Chondrocyte (in vitro differentiated cells): ENCODE measurements around the gene URM1. TPM values are rescaled to one million over a fixed set of nuclear protein-coding genes. Genes with fewer than 3 reads are reported as not detected.

ENCODE experiments used
- DNase-seq: peaks from one replicate; pipeline ENCODE4 v3.0.0; 2021; ENCODE audit warnings: mixed read lengths, low spot score
- H3K27ac Mint-ChIP-seq: one replicate; pipeline ENCODE4 v1.8.0; 2021; ENCODE audit warnings: mild to moderate bottlenecking, moderate library complexity, mixed read lengths; ENCODE audit not compliant: unreplicated experiment
- H3K27me3 Mint-ChIP-seq: 2 replicates; pipeline ENCODE4 v1.8.0; 2021; ENCODE audit warnings: low read depth, mixed read lengths
- H3K36me3 Mint-ChIP-seq: 2 replicates; pipeline ENCODE4 v1.8.0; 2021; ENCODE audit warnings: low read depth, mixed read lengths
- H3K4me1 Mint-ChIP-seq: 2 replicates; pipeline ENCODE4 v1.8.0; 2021; ENCODE audit warnings: low read depth, mild to moderate bottlenecking, mixed read lengths
- H3K4me3 Mint-ChIP-seq: one replicate; pipeline ENCODE4 v1.8.0; 2021; ENCODE audit warnings: mild to moderate bottlenecking, moderate library complexity, mixed read lengths; ENCODE audit not compliant: unreplicated experiment
- H3K9me3 Mint-ChIP-seq: 2 replicates; pipeline ENCODE4 v1.8.0; 2021; ENCODE audit warnings: low read depth, mixed read lengths
- total RNA-seq: library from RNA; stranded (reverse); gene quantifications from 3 replicates; pipeline ENCODE4 v1.2.1, GENCODE V29; 2021
- TF ChIP-seq, protein P1 (sequence below): fragments of 200-600 bp; sonication (generic); IDR thresholded peaks from 2 replicates; pipeline ENCODE4 v1.5.0; 2021; ENCODE audit warnings: antibody characterized with exemption, mild to moderate bottlenecking, moderate library complexity

URM1 gene
- total RNA-seq, 1 donor from 2014 or later = 50.5 TPM

DNA sequence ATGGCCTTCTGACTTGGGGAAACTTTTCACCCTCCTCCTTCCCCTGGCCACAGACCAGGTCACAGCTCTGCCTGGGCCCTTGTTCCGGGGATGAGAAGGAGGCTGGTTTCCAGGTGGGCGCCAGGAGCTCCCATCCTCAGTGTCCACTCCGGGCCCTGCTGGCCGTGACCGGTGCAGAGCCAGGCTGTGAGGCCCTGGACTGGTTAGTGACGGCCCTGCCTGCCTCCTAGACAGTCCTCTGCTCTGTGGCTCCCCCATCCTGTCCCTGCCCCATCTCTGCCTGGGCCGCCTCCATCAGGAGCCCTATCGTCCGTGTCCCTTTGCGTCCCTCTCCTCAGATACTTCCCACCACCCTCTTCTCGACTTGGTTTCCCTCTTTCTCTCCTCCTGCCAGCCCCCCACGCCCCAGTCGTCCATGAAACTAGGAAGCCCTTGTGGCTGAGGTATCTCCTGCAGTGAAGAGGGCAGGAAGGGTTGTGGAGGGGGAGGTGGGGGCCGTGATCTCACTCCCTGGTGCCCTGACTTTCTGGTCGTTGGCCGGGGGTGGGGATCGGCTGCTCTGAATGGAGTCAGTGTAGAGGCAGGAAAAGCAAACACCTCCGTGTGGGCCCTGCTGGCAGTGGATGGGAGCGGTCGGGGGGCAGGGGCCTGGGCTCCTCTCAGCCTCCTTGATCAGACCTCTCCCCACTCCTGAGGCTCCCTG, 34.1 kb downstream of the URM1 start:
- Mint-ChIP-seq H3K9me3 (no peaks in the 10 kb centered on the region), H3K36me3 (no peaks in the 10 kb centered on the region), H3K4me1 (peaks cover 6% of the 10 kb centered on the region), H3K4me3 (no peak overlapping the region), H3K27ac (no peak overlapping the region), H3K27me3 (no peaks in the 10 kb centered on the region)
- no peak for DNase-seq
- TF ChIP-seq, protein P1, sequence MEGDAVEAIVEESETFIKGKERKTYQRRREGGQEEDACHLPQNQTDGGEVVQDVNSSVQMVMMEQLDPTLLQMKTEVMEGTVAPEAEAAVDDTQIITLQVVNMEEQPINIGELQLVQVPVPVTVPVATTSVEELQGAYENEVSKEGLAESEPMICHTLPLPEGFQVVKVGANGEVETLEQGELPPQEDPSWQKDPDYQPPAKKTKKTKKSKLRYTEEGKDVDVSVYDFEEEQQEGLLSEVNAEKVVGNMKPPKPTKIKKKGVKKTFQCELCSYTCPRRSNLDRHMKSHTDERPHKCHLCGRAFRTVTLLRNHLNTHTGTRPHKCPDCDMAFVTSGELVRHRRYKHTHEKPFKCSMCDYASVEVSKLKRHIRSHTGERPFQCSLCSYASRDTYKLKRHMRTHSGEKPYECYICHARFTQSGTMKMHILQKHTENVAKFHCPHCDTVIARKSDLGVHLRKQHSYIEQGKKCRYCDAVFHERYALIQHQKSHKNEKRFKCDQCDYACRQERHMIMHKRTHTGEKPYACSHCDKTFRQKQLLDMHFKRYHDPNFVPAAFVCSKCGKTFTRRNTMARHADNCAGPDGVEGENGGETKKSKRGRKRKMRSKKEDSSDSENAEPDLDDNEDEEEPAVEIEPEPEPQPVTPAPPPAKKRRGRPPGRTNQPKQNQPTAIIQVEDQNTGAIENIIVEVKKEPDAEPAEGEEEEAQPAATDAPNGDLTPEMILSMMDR = no peak

DNA sequence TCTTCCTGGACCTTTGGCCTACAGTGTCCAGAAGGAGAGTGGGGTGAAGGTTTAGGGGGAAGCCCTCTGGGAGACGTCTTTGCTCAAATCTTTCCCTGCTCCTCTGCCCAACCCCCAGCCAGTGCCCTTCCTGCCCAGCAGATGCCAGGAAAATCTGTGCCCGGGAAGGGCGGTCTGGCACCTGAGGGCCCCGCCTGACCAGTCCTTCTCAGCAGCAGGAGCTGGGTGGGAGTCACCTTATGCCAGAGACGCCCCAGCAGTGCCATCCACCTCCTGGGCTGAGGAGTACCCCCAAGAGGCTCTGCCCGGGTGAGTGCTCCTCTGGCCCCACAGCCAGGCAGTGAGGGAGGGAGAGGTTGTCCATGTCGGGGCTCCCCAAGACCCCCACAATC, 34.6 kb downstream of the URM1 start:
- Mint-ChIP-seq H3K36me3 (no peaks in the 10 kb centered on the region), H3K27ac (no peak overlapping the region), H3K4me3 (no peak overlapping the region), H3K4me1 (peaks cover 6% of the 10 kb centered on the region), H3K9me3 (no peaks in the 10 kb centered on the region), H3K27me3 (no peaks in the 10 kb centered on the region)
- TF ChIP-seq, protein P1 = no peak
- DNase-seq = no peak

DNA sequence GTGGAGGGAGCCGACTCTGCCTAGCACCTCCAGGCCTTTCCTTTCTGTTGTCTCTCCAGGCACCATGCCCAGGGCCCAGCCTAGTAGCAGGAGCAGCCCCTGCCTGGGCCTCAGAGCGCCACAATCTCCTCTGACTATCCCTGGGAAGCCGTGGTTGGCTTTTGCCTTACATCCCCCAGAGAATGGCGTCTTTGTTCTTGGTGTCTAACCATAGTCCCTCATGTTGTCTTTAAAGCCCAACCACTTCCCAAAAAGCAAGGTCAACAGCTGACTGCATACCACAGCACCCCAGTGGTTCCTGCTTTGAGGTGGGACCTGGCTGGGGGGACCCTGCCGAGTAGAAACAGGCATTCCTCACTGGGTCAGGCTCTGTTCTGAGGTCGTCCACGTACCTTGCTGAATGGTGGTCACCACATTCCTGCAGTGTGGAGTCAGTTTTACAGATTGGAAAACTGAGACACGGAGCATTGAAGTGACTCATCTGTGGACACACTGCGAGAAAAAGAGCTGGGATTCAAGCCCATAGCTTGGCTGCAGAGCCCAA, 35.7 kb downstream of the URM1 start:
- Mint-ChIP-seq H3K4me3 (no peak overlapping the region), H3K9me3 (no peaks in the 10 kb centered on the region), H3K27me3 (peaks cover 4% of the 10 kb centered on the region), H3K4me1 (peaks cover 6% of the 10 kb centered on the region), H3K36me3 (no peaks in the 10 kb centered on the region), H3K27ac (peak overlapping the region; percentile 36)
- DNase-seq = no peak
- TF ChIP-seq, protein P1 = no peak

DNA sequence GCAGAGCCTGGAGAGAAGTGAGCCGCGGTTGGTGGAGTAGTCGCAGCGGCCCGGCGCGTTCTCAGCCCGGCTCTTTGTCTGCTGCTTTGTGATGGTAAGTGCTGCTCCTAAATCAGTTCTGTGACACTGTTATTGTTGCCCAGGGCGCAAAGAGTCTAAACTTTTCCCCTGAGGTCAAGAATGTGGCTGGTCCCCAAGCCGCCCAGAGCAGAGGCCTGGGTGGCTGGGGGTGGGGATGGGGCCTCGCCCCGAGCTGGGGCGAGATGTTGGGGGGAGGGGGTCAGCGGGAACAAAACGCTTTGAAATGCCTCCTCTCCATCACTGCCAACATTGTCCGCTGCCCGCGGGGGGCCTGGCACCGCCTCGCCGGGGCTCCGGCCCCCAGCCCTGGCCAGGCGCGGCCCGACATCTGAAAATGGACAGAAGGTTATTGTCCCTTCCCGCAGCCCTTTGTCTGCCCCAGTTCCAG, 37.8 kb downstream of the URM1 start:
- peaks cover 9% of the 10 kb centered on the region for H3K27me3 Mint-ChIP-seq
- no peak for DNase-seq
- H3K36me3 Mint-ChIP-seq = no peaks in the 10 kb centered on the region
- H3K27ac Mint-ChIP-seq = no peak overlapping the region
- H3K4me1 Mint-ChIP-seq = peaks cover 6% of the 10 kb centered on the region
- H3K9me3 Mint-ChIP-seq = no peaks in the 10 kb centered on the region
- TF ChIP-seq, protein P1 = no peak
- H3K4me3 Mint-ChIP-seq = no peak overlapping the region

DNA sequence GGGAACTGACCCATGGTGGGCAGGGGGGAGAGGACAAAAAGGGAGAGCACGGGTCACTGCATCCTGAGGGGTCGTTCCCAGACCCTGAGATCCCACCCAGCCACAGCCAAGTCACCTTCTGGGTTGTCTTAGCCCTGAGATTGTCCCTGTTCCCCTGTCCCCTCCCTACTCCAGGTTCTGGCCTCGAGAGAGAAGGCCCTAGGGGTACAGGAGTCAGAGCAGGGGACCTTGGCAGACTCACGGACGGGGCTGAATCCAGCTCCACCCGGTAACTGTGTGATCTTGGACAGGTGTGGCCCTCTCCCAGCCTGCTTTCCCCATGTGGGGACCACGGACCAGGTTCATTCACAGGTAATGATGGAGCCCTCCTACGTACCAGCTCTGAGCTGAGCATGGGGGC, 38.3 kb downstream of the URM1 start:
- H3K4me3 Mint-ChIP-seq = no peak overlapping the region
- H3K36me3 Mint-ChIP-seq = peaks cover under 1% of the 10 kb centered on the region
- H3K27ac Mint-ChIP-seq = no peak overlapping the region
- DNase-seq = no peak
- TF ChIP-seq, protein P1 = no peak
- H3K9me3 Mint-ChIP-seq = no peaks in the 10 kb centered on the region
- peaks cover 6% of the 10 kb centered on the region for H3K4me1 Mint-ChIP-seq
- peaks cover 12% of the 10 kb centered on the region for H3K27me3 Mint-ChIP-seq
